ENCODE results near the gene NUDC.
A peak's percentile ranks its signal among the peaks of the same experiment; 100 is the strongest.

NUDC gene

DNA sequence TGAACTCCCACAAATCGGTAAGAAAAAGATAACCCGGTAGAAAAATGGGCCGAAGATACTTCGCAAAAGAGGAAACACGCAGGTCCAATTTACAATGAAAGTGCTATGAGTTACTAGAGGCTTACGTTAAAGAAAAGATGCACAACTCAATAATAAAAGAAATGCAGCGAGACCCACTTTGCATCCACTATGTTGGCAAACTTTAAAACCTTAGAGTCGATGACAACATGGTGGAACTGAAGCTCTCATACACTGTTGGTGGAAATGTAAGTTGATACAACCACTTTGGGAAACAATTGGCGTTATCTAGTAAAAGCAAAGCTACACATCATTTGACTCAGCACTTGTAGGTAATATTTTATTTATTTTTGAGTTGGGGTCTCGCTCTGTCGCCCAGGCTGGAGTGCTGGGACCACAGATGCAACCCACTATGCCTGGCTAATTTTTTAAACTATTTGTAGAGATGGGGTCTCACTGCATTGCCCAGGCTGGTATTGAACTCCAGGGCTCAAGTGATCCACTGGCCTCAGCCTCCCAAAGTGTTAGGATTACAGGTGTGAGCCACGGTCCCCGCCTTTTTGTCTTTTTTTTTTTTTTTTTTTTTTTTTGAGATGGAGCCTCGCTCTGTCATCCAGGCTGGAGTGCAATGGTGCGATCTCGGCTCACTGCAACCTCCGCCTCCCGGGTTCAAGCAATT lies 20.6 kb upstream of the NUDC start:
- H3K27ac ChIP-seq = peak overlapping the region; percentile 83
- TF ChIP-seq, protein P1, sequence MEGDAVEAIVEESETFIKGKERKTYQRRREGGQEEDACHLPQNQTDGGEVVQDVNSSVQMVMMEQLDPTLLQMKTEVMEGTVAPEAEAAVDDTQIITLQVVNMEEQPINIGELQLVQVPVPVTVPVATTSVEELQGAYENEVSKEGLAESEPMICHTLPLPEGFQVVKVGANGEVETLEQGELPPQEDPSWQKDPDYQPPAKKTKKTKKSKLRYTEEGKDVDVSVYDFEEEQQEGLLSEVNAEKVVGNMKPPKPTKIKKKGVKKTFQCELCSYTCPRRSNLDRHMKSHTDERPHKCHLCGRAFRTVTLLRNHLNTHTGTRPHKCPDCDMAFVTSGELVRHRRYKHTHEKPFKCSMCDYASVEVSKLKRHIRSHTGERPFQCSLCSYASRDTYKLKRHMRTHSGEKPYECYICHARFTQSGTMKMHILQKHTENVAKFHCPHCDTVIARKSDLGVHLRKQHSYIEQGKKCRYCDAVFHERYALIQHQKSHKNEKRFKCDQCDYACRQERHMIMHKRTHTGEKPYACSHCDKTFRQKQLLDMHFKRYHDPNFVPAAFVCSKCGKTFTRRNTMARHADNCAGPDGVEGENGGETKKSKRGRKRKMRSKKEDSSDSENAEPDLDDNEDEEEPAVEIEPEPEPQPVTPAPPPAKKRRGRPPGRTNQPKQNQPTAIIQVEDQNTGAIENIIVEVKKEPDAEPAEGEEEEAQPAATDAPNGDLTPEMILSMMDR (conservative IDR thresholded peaks at IDR 0.05) = no peak

DNA sequence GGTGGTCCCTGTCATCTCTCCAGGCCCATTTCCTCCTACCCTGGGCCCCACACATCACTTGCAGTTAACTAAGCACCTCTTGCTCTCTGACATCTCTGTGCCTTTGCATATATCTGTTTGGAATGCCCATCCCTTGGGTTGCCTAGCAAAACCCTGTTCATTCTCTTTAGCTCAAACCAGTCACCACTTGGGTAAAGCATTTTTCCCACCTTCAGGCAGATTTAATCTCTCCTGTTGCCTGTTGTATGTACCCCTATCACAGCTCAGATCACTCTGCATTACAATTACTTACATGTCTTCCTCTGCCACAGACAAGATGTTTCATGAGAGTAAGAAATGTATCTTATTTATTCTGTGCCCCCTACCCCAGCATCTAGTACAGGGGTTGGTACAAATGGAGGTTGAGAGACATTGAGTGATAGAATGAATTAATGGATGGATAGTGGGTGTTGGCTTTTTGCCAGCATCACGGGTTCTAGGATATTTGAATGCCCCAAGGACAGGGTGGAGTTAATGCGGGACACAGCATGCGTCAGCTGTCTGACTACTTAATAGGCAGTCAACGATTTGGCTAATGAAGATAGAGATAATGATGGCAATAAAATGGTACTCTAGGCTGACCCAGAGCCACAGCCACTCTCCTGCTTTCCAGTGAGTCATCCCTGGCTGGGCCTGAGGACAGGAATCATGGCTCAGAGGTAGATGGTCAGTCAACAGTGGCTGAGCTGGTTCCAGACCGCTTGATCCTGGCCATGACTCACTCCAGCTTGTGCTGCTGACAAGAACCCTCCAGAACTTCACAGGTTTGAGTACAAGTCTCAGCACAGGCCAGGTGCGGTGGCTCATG lies 14.2 kb upstream of the NUDC start:
- TF ChIP-seq, protein P1 (conservative IDR thresholded peaks at IDR 0.05) = no peak
- H3K27ac ChIP-seq = no peak overlapping the region

DNA sequence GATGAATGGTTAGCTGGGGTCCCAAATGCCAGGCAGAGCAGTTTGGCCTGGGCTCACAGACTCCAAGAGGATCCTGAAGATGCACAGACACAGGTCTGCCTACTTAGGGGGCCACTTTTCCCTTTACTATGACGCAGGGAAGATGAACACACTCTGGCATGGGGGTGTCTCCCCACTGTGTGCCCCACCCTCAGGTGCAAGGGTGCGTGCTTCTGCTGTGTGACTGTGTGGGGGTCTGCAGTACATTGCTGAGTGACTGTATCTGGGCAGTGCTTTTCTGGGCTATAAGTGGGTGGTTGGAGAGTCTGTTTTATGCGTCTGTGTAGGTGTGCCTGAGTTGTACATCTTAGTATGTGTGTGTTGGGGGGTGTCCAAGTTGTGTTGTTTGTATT lies 11.6 kb upstream of the NUDC start:
- H3K27ac ChIP-seq = no peak overlapping the region
- TF ChIP-seq, protein P1 (conservative IDR thresholded peaks at IDR 0.05) = no peak

DNA sequence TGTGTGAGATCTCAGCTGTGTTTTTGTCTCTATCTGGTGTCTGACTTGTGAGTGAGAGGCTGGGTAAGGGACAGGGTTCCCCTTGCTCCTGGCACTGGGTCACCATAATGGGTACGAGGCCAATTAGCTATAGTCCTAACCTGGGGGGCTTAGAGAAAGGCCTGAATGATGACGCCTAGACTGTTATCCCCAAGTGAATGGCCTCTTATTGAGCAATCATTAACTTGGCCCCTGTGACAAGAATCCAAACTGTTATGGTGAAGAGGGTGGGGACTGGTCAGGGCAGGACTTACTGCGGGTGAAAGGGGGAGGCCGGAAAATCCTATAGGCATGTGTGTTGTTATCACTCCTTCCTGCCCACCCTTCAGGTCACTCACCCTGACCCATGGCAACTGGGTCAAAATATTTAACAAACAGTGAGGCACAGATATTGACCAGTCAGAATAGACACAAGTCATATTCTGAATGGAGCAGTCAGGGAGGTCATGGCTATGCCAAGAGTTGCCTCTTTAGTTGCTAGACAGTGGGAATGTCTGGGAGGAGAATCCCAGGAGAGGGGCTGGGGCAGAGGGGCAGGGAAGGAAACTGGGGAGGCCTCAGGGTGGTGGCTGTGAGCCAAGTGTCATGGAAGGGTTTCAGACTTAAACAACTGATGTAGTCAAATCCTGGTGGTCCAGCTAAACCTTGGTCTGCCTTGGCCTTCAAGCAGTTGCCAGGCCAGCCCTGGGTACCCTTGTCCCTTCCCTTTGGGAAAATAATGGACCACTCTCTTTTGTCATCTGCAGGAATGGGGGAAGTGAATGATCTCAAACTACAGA lies 11.0 kb upstream of the NUDC start:
- H3K27ac ChIP-seq = no peak overlapping the region
- TF ChIP-seq, protein P1 (conservative IDR thresholded peaks at IDR 0.05) = no peak

DNA sequence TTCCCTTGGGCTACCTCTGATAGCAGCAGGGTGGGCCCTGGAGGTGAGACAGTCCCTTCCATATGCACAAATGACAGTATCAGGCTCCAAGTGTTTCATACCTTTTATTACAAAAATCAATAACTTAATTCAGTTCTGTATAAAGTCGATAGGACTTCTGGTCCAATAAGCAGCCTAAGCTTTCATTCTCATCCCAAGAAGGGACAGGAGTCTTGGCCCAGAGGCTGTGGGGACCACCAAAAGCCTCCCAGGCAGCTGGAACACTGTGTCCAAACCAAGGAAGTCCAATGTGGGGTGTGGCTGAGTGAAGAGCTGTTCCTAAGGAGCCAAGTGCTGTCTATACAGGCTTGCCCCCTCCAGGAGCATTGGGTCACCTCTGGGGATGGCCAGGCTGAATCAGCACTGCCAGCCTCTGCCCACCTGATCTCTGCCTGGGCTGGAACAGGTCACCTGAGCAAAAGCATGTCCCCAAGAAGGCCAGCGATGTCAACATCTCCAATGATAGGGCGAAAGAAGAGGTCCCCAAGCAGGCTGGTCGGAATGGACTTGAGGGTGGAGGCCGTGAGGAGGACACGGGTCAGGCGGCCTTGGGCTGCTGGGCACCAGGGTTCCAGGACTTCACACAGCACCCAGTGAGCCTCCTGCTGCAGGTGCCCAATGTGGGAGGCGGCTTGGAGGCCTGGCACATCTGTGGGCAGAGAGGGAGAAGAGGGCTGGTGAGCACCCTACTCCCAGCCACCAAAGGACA lies 10.0 kb upstream of the NUDC start:
- H3K27ac ChIP-seq = no peak overlapping the region
- TF ChIP-seq, protein P1 (conservative IDR thresholded peaks at IDR 0.05) = no peak

DNA sequence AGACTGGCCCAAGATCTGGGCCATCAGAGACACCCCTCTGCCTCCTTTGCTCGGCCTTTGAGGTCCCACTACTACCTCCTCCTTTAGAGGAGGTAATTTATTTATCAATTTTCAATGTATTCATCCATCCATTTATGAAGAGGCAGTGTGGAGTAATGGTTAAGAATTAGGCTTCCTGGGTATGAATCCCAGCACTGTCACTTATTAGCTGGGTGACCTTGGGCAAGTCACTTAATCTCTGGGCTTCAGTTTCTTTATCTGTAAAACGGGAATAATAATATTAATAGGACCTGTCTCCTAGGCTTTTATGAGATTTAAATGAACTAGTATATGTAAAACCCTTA lies 9.4 kb upstream of the NUDC start:
- TF ChIP-seq, protein P1 (conservative IDR thresholded peaks at IDR 0.05) = no peak
- H3K27ac ChIP-seq = no peak overlapping the region
